ENCODE data around the gene LIMS2. TPM values are rescaled to one million over a fixed set of nuclear protein-coding genes. Genes with fewer than 3 reads are reported as not detected.
A peak's percentile ranks its signal among the peaks of the same experiment; 100 is the strongest.

The LIMS2 gene
- polyA plus RNA-seq, 3 donors from 2014 or later: 0.40 TPM; not detected in 2

- H3K9me3 Mint-ChIP-seq: no peaks in the 10 kb centered on the region
- H3K4me3 Mint-ChIP-seq: no peak overlapping the region
- no peaks in the 10 kb centered on the region for H3K36me3 Mint-ChIP-seq
- DNase-seq: no peak
- H3K27ac Mint-ChIP-seq: no peak overlapping the region
- H3K27me3 Mint-ChIP-seq (ENCODE audit: low read depth in 3 of 3): peaks cover 0 to 3% (median 3%) of the 10 kb centered on the region in 3 donors
- H3K4me1 Mint-ChIP-seq: peaks cover 0 to 3% of the 10 kb centered on the region in 2 donors
Observed at GRCh38 chr2:127646487-127647241, 28.7 kb downstream of the LIMS2 start.

- H3K9me3 Mint-ChIP-seq: no peaks in the 10 kb centered on the region
- no peak within 1 kb of the TSS for H3K4me3 Mint-ChIP-seq
- no peaks in the 10 kb centered on the region for H3K36me3 Mint-ChIP-seq
- no peak within 1 kb of the TSS for H3K27ac Mint-ChIP-seq
- peaks cover 0 to 3% of the 10 kb centered on the region in 2 donors for H3K4me1 Mint-ChIP-seq
- H3K27me3 Mint-ChIP-seq (ENCODE audit: low read depth in 3 of 3): peaks cover 0 to 3% (median 3%) of the 10 kb centered on the region in 3 donors
- DNase-seq: no peak
Observed at GRCh38 chr2:127645395-127646291, 29.7 kb downstream of the LIMS2 start, which contains the start of gene GPR17. Gene GPR17, plus strand, starts transcription at chr2:127646153. Its CDS starts 4,583 bp downstream, at chr2:127650736.

DNA sequence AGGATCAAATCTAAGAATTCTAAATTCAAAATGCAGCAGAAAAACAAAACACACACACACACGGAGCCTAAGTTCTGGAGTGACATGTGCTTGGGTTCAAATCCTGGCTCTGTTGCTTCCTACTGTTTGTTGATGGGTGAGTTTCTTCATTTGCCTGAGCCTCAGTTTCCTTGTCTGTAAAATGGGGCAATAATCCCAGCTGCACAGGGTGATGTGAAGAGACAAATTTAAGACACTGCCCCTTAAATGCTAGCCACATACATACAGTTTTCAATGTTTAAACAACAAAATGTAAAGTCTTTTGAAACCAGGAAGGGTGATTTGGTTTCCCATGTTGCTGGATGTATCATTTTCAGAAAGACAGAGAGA, 30.3 kb downstream of the LIMS2 start:
- no peak for DNase-seq
- peaks cover 0 to 3% (median 3%) of the 10 kb centered on the region in 3 donors for H3K27me3 Mint-ChIP-seq (ENCODE audit: low read depth in 3 of 3)
- H3K9me3 Mint-ChIP-seq: no peaks in the 10 kb centered on the region
- H3K4me3 Mint-ChIP-seq: no peak overlapping the region
- no peaks in the 10 kb centered on the region for H3K36me3 Mint-ChIP-seq
- H3K4me1 Mint-ChIP-seq: peaks cover 0 to 3% of the 10 kb centered on the region in 2 donors
- no peak overlapping the region for H3K27ac Mint-ChIP-seq

DNA sequence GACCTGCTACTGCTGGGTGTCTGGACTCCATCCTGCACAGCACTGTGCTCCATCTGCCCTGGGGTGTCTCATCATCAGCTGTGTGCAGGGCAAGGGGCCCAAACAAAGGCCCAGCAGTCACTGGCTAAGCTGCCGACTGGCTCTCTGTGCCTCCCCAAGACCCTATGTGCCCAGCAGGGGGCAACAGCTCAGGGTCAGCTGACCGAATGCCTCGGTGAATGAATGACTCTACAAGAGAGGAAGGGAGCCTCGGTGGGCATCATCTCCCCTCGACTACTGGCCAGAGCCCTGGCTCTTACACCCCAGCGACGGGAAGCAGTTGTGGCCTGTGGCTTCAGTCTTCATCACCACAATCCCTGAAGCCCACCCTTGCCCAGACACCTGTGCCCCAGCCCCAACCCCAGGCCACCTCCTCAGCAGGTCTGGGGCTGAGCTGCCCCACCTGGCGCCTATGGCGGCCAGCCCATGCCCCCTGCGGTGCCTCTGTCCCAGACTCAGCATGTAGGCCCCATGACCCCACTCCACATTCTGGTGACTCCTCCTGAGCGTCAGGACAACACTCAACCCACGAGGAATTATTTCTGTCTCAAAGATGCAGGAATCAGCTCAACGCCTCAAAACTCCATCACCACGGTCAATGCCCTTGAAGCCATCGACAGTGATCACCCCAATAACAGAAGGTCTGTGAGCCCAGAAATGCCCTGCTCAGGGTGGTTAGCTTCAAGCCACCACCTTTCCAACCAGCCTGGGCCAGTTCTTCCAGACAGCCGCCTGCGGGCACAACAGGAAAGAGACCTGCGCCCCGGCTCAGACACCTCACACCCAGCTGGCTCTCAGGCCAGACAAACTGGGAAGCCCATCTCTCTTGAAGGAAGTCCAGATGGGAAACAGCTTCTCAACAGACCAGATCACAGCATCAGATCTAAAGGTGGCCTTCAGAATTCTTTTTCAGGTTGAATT, 31.0 kb downstream of the LIMS2 start:
- H3K4me1 Mint-ChIP-seq: no peaks in the 10 kb centered on the region
- peak overlapping the region in 1 of 6 donors; percentile 18 for H3K27ac Mint-ChIP-seq
- DNase-seq: no peak

DNA sequence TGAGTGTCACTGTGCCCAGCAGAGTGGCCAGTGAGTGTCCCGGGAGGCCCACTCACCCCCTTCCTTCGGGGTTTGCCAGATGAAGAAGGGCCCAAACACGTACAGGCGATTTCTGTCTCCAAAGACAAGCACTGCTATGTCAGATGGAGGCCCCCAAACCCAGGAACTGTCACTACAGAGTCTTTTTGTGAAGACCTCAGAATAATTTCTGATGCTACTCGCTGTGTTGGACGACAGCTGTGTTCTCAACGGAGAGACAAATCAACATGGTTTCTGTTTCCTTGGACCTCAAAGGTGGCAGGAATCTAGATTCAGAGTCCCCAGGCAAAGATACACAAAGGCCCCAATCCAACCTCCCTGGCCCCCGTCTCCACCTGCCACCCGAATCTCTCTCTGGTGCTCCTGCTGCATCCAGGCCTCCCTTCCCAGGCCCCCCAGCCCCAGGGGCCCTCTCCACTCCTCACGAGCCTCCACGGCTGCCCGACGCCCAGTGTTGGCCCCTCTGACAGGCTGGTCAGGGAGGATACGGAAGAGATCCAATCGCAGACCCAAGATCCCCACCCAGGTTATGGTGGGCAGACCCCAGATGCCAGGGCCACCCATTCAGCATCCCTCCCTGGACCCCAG, 31.8 kb downstream of the LIMS2 start:
- peak overlapping the region in 1 of 6 donors; percentile 18 for H3K27ac Mint-ChIP-seq
- no peak for DNase-seq
- no peak overlapping the region for H3K4me3 Mint-ChIP-seq
- H3K27me3 Mint-ChIP-seq (ENCODE audit: low read depth in 3 of 3): peaks cover 0 to 3% (median 0%) of the 10 kb centered on the region in 3 donors
- H3K36me3 Mint-ChIP-seq: no peaks in the 10 kb centered on the region
- H3K4me1 Mint-ChIP-seq: no peaks in the 10 kb centered on the region
- no peaks in the 10 kb centered on the region for H3K9me3 Mint-ChIP-seq

More for the DNA sequence above, 31.0 kb downstream of the LIMS2 start:
- Mint-ChIP-seq H3K9me3 (no peaks in the 10 kb centered on the region), H3K27me3 (ENCODE audit: low read depth in 3 of 3) (peaks cover 0 to 3% (median 0%) of the 10 kb centered on the region in 3 donors), H3K36me3 (no peaks in the 10 kb centered on the region), H3K4me3 (no peak overlapping the region)

- peaks cover 0 to 2% (median 0%) of the 10 kb centered on the region in 3 donors for H3K27me3 Mint-ChIP-seq (ENCODE audit: low read depth in 3 of 3)
- no peak overlapping the region for H3K4me3 Mint-ChIP-seq
- no peak for DNase-seq
- no peak overlapping the region for H3K27ac Mint-ChIP-seq
- no peaks in the 10 kb centered on the region for H3K9me3 Mint-ChIP-seq
- H3K36me3 Mint-ChIP-seq: no peaks in the 10 kb centered on the region
- H3K4me1 Mint-ChIP-seq: no peaks in the 10 kb centered on the region
Observed at GRCh38 chr2:127642706-127643438, 32.5 kb downstream of the LIMS2 start.

DNA sequence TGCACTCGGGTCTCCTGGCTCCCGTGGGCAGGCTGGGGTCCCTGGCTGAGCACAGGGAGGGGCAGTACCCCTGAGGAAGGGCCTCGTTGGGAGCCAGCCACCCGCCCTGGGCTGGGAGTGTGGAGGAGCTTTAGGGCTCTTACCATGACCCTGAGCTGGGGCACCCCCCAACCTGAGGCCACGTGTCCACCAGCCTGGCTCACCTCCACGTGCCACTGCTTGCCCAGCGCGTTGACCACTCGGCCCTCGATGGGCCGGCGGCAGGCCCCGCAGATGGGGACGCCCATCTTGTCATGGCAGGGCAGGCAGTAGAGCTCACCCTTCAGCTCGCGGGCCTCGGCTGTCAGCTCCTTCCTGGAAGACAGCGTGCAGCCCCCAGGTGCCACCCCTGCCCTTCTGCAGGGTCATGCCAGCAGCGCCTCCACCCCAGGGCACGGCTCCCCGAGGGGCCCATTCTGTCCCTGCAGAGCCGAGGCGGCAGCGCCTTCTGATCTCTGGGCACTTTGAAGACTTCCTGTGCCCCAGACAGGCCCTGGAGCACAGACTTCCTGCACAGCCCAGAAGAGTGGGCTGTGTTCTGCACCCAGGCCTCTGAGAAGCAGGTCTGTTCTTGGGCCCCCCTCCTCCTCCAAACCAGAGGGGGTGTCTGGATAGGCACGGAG, 33.4 kb downstream of the LIMS2 start:
- Mint-ChIP-seq H3K9me3 (no peaks in the 10 kb centered on the region), H3K36me3 (no peaks in the 10 kb centered on the region), H3K4me3 (no peak overlapping the region), H3K27me3 (ENCODE audit: low read depth in 3 of 3) (peaks cover 0 to 2% (median 0%) of the 10 kb centered on the region in 3 donors), H3K4me1 (no peaks in the 10 kb centered on the region), H3K27ac (no peak overlapping the region)
- no peak for DNase-seq

- DNase-seq: no peak
- no peaks in the 10 kb centered on the region for H3K9me3 Mint-ChIP-seq
- no peak overlapping the region for H3K27ac Mint-ChIP-seq
- H3K27me3 Mint-ChIP-seq (ENCODE audit: low read depth in 3 of 3): no peaks in the 10 kb centered on the region
- no peaks in the 10 kb centered on the region for H3K36me3 Mint-ChIP-seq
- no peak overlapping the region for H3K4me3 Mint-ChIP-seq
- H3K4me1 Mint-ChIP-seq: no peaks in the 10 kb centered on the region
Observed at GRCh38 chr2:127641133-127641532, 34.2 kb downstream of the LIMS2 start.

DNA sequence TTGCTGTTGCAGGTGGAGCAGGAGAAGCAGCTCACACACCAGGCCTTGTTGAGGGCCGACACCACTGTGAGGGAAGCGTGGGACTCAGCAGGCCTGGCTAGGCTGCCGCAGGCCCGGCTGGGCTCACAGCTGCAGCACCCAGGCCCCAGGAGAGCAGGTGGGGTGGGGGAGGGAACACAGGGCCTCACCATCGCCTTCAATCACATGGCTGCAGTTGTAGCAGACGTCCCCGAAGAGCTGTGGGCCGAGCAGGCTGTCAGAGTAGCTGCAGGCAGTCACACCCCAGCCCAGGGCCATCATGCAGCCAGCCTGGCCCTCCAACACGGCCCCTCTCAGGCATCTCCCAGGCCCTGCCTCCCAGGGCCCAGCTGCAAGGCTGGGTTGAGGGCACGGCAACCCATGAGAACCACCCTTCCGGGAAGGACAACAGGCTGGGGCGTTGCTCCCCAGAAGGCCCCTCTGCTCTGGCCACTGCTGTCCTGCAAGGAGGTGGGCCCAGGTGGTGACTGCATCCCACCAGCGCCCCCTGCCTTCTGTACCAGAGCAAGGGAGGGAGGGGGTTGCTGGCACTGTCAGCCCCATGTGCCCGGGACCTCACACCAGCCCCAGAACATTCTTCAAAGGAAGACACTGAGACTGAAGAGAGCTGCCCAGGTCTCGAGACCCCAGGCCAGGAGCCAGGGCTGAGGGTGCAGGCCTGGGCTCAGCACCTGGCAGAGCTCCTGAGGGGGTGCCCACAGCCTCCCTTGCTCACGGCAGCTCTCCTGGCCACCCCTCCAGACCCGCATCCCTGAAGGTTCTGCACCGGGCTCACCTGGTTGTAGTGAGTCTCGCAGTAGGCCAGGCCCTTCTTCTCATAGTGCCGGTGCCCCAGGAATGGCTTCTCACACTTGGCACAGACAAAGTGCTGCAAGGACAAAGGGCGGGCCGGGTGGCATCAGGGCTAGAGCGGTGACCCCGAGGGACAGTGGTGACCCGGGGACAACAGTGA, 35.0 kb downstream of the LIMS2 start:
- no peaks in the 10 kb centered on the region for H3K4me1 Mint-ChIP-seq

GRCh38 chr2:127639111-127639474, 36.2 kb downstream of the LIMS2 start:
- H3K9me3 Mint-ChIP-seq: no peaks in the 10 kb centered on the region
- no peaks in the 10 kb centered on the region for H3K36me3 Mint-ChIP-seq
- H3K27ac Mint-ChIP-seq: no peak overlapping the region
- H3K4me3 Mint-ChIP-seq: no peak overlapping the region
- no peaks in the 10 kb centered on the region for H3K27me3 Mint-ChIP-seq (ENCODE audit: low read depth in 3 of 3)
- no peaks in the 10 kb centered on the region for H3K4me1 Mint-ChIP-seq
- DNase-seq: no peak

More for the DNA sequence above, 35.0 kb downstream of the LIMS2 start:
- H3K9me3 Mint-ChIP-seq: no peaks in the 10 kb centered on the region
- DNase-seq: no peak
- no peak overlapping the region for H3K4me3 Mint-ChIP-seq
- no peaks in the 10 kb centered on the region for H3K36me3 Mint-ChIP-seq
- no peaks in the 10 kb centered on the region for H3K27me3 Mint-ChIP-seq (ENCODE audit: low read depth in 3 of 3)
- no peak overlapping the region for H3K27ac Mint-ChIP-seq

DNA sequence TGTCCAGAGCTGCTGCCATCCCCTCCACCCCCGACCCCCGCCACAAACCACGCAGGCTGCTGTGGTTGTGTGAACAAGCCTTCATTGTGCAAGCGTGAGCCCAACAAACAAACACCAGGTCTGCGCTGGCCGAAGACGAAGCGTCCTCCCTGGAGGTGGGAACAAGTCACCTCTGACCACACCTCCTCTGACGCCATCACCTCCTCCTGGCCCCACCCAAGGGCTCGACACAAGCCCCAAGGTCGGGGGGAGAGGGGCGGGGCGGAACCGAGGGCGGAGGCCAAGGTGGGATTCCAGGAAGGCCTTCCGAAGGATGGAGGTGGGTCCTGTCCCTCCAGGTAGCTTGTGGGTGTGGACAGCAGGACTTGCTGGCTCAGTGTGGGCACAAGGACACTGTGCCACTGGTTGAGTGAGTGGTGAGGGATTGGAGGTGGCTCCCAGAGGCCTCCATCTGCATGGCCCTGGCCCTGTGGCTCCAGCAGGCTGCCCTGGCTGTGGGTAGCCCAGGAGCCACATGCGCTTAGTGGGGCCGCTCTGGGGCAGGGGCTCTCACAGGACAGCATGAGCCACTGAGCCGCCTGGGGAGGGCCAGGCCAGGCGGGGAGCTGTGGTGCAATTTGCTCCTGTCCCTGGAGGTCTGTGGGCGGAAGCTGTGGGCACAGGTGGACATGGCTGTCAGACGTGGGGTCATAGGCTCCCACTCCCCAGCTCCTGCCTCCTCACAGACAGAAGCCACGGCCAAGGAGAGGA, 36.8 kb downstream of the LIMS2 start:
- Mint-ChIP-seq H3K27me3 (ENCODE audit: low read depth in 3 of 3) (no peaks in the 10 kb centered on the region), H3K36me3 (no peaks in the 10 kb centered on the region), H3K9me3 (no peaks in the 10 kb centered on the region), H3K4me1 (no peaks in the 10 kb centered on the region), H3K4me3 (no peak overlapping the region), H3K27ac (peak overlapping the region in 1 of 6 donors; percentile 22)
- no peak for DNase-seq

Measured in immature natural killer cell (primary cell).